ENCODE measurements around the gene KIAA0753. TPM values are rescaled to one million over a fixed set of nuclear protein-coding genes. Genes with fewer than 3 reads are reported as not detected.

Gene KIAA0753
- total RNA-seq, 1 experiment from 2014 or later, result 25.9 TPM

DNA sequence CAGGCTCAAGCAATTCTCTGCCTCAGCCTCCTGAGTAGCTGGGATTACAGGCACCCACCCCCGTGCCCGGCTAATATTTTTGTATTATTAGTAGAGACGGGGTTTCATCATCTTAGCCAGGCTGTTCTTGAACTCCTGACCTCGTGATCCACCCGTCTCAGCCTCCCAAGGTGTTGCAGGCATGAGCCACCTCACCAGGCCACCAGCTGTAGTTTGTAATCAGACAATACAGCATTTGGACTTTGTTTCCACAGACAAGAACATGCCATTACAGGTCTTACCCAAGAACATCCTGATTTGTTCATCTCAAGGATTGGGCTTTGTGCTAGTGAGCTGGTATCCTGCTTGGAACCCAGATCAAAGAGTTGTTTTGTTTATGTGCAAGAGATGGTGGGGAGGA lies 41.2 kb upstream of the KIAA0753 start:
- DNase-seq, result no peak
- no peak overlapping the region for H3K27ac Mint-ChIP-seq (ENCODE audit: unreplicated experiment)
- H3K9me3 Mint-ChIP-seq (ENCODE audit: low read depth, unreplicated experiment), result peaks cover 2% of the 10 kb centered on the region
- intact Hi-C loops (cut with micrococcal nuclease; ENCODE audit: unreplicated experiment), result no loop called here
- H3K4me1 Mint-ChIP-seq (ENCODE audit: low read depth, unreplicated experiment), result peaks cover 13% of the 10 kb centered on the region
- BruUV-seq (replicated peaks), result no TSS peak
- H3K4me3 Mint-ChIP-seq (ENCODE audit: low read depth, unreplicated experiment), result no peak overlapping the region
- CTCF ChIA-PET, result no interaction called here
- TF ChIP-seq, protein P1, sequence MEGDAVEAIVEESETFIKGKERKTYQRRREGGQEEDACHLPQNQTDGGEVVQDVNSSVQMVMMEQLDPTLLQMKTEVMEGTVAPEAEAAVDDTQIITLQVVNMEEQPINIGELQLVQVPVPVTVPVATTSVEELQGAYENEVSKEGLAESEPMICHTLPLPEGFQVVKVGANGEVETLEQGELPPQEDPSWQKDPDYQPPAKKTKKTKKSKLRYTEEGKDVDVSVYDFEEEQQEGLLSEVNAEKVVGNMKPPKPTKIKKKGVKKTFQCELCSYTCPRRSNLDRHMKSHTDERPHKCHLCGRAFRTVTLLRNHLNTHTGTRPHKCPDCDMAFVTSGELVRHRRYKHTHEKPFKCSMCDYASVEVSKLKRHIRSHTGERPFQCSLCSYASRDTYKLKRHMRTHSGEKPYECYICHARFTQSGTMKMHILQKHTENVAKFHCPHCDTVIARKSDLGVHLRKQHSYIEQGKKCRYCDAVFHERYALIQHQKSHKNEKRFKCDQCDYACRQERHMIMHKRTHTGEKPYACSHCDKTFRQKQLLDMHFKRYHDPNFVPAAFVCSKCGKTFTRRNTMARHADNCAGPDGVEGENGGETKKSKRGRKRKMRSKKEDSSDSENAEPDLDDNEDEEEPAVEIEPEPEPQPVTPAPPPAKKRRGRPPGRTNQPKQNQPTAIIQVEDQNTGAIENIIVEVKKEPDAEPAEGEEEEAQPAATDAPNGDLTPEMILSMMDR (IDR thresholded peaks at IDR 0.05; ENCODE audit: unreplicated experiment), result no peak
- H3K27me3 Mint-ChIP-seq (ENCODE audit: unreplicated experiment), result peaks cover 34% of the 10 kb centered on the region
- H3K36me3 Mint-ChIP-seq (ENCODE audit: insufficient read depth, unreplicated experiment), result no peaks in the 10 kb centered on the region

DNA sequence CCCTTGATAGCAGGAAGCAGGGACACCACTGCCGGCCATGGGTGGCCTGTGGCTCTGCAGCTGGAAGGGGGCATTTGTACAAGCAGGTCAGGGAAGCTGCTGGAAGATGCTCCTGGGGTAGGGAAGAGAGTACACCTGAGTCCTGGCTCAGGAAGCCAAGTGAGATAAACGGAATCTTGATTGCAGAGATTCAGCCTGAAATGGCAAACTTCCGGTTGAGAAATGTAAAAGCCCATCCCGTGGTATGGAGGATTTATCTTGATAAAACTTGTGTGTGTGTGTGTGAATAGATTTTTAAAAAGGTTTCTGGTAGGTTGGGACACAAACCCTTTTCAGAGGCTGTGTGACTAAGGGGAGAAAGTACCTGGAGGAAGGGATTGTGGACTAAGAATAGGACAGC lies 40.7 kb upstream of the KIAA0753 start:
- intact Hi-C loops (cut with micrococcal nuclease; ENCODE audit: unreplicated experiment), result no loop called here
- Mint-ChIP-seq H3K36me3 (ENCODE audit: insufficient read depth, unreplicated experiment) (no peaks in the 10 kb centered on the region), H3K4me3 (ENCODE audit: low read depth, unreplicated experiment) (no peak overlapping the region), H3K4me1 (ENCODE audit: low read depth, unreplicated experiment) (peaks cover 13% of the 10 kb centered on the region), H3K9me3 (ENCODE audit: low read depth, unreplicated experiment) (peaks cover 2% of the 10 kb centered on the region), H3K27me3 (ENCODE audit: unreplicated experiment) (peaks cover 29% of the 10 kb centered on the region), H3K27ac (ENCODE audit: unreplicated experiment) (no peak overlapping the region)
- no TSS peak for BruUV-seq (replicated peaks)
- no peak for DNase-seq
- TF ChIP-seq, protein P1 (IDR thresholded peaks at IDR 0.05; ENCODE audit: unreplicated experiment), result no peak
- CTCF ChIA-PET, result no interaction called here

GRCh38 chr17:6679241-6679640 lies 38.7 kb upstream of the KIAA0753 start:
- Mint-ChIP-seq H3K27ac (ENCODE audit: unreplicated experiment) (no peak overlapping the region), H3K27me3 (ENCODE audit: unreplicated experiment) (peaks cover 14% of the 10 kb centered on the region), H3K9me3 (ENCODE audit: low read depth, unreplicated experiment) (no peaks in the 10 kb centered on the region), H3K4me3 (ENCODE audit: low read depth, unreplicated experiment) (no peak overlapping the region), H3K4me1 (ENCODE audit: low read depth, unreplicated experiment) (peaks cover 13% of the 10 kb centered on the region), H3K36me3 (ENCODE audit: insufficient read depth, unreplicated experiment) (no peaks in the 10 kb centered on the region)
- intact Hi-C loops (cut with micrococcal nuclease; ENCODE audit: unreplicated experiment), result no loop called here
- DNase-seq, result no peak
- TF ChIP-seq, protein P1 (IDR thresholded peaks at IDR 0.05; ENCODE audit: unreplicated experiment), result no peak
- CTCF ChIA-PET, result interaction anchor here (0.6 kb wide), 1 partner anchor 144 kb away, joined by 3 read pairs; no protein-coding TSS in a partner anchor
- BruUV-seq (replicated peaks), result no TSS peak

GRCh38 chr17:6677946-6678345 lies 37.4 kb upstream of the KIAA0753 start:
- Mint-ChIP-seq H3K27ac (ENCODE audit: unreplicated experiment) (no peak overlapping the region), H3K36me3 (ENCODE audit: insufficient read depth, unreplicated experiment) (no peaks in the 10 kb centered on the region), H3K4me3 (ENCODE audit: low read depth, unreplicated experiment) (no peak overlapping the region), H3K4me1 (ENCODE audit: low read depth, unreplicated experiment) (peaks cover 13% of the 10 kb centered on the region), H3K27me3 (ENCODE audit: unreplicated experiment) (peaks cover 14% of the 10 kb centered on the region), H3K9me3 (ENCODE audit: low read depth, unreplicated experiment) (no peaks in the 10 kb centered on the region)
- intact Hi-C loops (cut with micrococcal nuclease; ENCODE audit: unreplicated experiment), result no loop called here
- CTCF ChIA-PET, result no interaction called here
- TF ChIP-seq, protein P1 (IDR thresholded peaks at IDR 0.05; ENCODE audit: unreplicated experiment), result no peak
- no peak for DNase-seq
- no TSS peak for BruUV-seq (replicated peaks)

Data from Calu3 (cell line).